HEK293 (cell line): Measurements from ENCODE around the gene TOX4.

Experiments used
- GLI4 ChIP-seq: fragments of 450-650 bp; formaldehyde crosslinking; IDR thresholded peaks from 2 replicates; pipeline ENCODE4 v1.5.1; 2016; ENCODE audit warnings: missing biosample characterization, missing genetic modification characterization
- HOXD13 ChIP-seq: sonication (generic); formaldehyde crosslinking; IDR thresholded peaks from 2 replicates; pipeline ENCODE4 v1.8.0; 2022; ENCODE audit warnings: missing genetic modification reagents, borderline replicate concordance
- KLF9 ChIP-seq: fragments of 450-650 bp; formaldehyde crosslinking; IDR thresholded peaks from 2 replicates; pipeline ENCODE4 v1.5.1; 2016; ENCODE audit warnings: missing biosample characterization, missing genetic modification characterization, low read depth
- MYNN ChIP-seq: fragments of 450-650 bp; formaldehyde crosslinking; IDR thresholded peaks from 2 replicates; pipeline ENCODE4 v1.5.1; 2016; ENCODE audit warnings: missing biosample characterization, missing genetic modification characterization, borderline replicate concordance
- SCRT1 ChIP-seq: fragments of 450-650 bp; formaldehyde crosslinking; IDR thresholded peaks from 2 replicates; pipeline ENCODE4 v1.5.1; 2016; ENCODE audit warnings: missing biosample characterization, missing genetic modification characterization, borderline replicate concordance
- TRIM28 ChIP-seq: IDR thresholded peaks from 2 replicates; pipeline ENCODE4 v1.6.1; 2011; ENCODE audit warnings: low read length, control low read depth, borderline replicate concordance
- ZBTB1 ChIP-seq: fragments of 450-650 bp; formaldehyde crosslinking; IDR thresholded peaks from 2 replicates; pipeline ENCODE4 v1.5.1; 2016; ENCODE audit warnings: missing biosample characterization, missing genetic modification characterization
- ZBTB21 ChIP-seq: fragments of 450-650 bp; formaldehyde crosslinking; IDR thresholded peaks from 2 replicates; pipeline ENCODE4 v1.5.1; 2017; ENCODE audit warnings: missing biosample characterization, missing genetic modification characterization
- ZIC2 ChIP-seq: fragments of 450-650 bp; formaldehyde crosslinking; IDR thresholded peaks from 2 replicates; pipeline ENCODE4 v1.5.1; 2016; ENCODE audit warnings: missing biosample characterization, missing genetic modification characterization
- ZNF114 ChIP-seq: fragments of 450-650 bp; formaldehyde crosslinking; IDR thresholded peaks from 2 replicates; pipeline ENCODE4 v1.5.0; 2017; ENCODE audit warnings: missing biosample characterization, missing genetic modification characterization
- ZNF174 ChIP-seq: fragments of 450-650 bp; formaldehyde crosslinking; IDR thresholded peaks from 2 replicates; pipeline ENCODE4 v1.5.0; 2017; ENCODE audit warnings: missing biosample characterization, mild to moderate bottlenecking, missing genetic modification characterization
- ZNF19 ChIP-seq: fragments of 450-650 bp; formaldehyde crosslinking; IDR thresholded peaks from 2 replicates; pipeline ENCODE4; 2016; ENCODE audit warnings: missing biosample characterization, missing genetic modification characterization, low read depth
- ZNF223 ChIP-seq: fragments of 450-650 bp; formaldehyde crosslinking; IDR thresholded peaks from 2 replicates; pipeline ENCODE4 v1.5.1; 2016; ENCODE audit warnings: missing biosample characterization, missing genetic modification characterization
- ZNF23 ChIP-seq: fragments of 450-650 bp; formaldehyde crosslinking; IDR thresholded peaks from 2 replicates; pipeline ENCODE4 v1.5.1; 2016; ENCODE audit warnings: missing biosample characterization, missing genetic modification characterization, borderline replicate concordance
- ZNF248 ChIP-seq: fragments of 450-650 bp; formaldehyde crosslinking; IDR thresholded peaks from 2 replicates; pipeline ENCODE4 v1.5.1; 2017; ENCODE audit warnings: missing biosample characterization, missing genetic modification characterization
- ZNF404 ChIP-seq: fragments of 450-650 bp; formaldehyde crosslinking; IDR thresholded peaks from 2 replicates; pipeline ENCODE4 v1.5.1; 2017; ENCODE audit warnings: missing biosample characterization, missing genetic modification characterization
- ZNF426 ChIP-seq: fragments of 450-650 bp; formaldehyde crosslinking; IDR thresholded peaks from 2 replicates; pipeline ENCODE4 v1.5.1; 2017; ENCODE audit warnings: missing biosample characterization, missing genetic modification characterization, mild to moderate bottlenecking, inconsistent platforms, moderate library complexity
- ZNF473 ChIP-seq: fragments of 450-650 bp; formaldehyde crosslinking; IDR thresholded peaks from 2 replicates; pipeline ENCODE4 v1.5.1; 2017; ENCODE audit warnings: missing biosample characterization, missing genetic modification characterization
- ZNF548 ChIP-seq: fragments of 450-650 bp; formaldehyde crosslinking; IDR thresholded peaks from 2 replicates; pipeline ENCODE4 v1.5.1; 2016; ENCODE audit warnings: missing biosample characterization, missing genetic modification characterization
- ZNF654 ChIP-seq: fragments of 450-650 bp; formaldehyde crosslinking; IDR thresholded peaks from 2 replicates; pipeline ENCODE4 v1.5.1; 2016; ENCODE audit warnings: low read depth, missing biosample characterization, missing genetic modification characterization
- ZNF670 ChIP-seq: fragments of 450-650 bp; formaldehyde crosslinking; IDR thresholded peaks from 2 replicates; pipeline ENCODE4 v1.5.1; 2016; ENCODE audit warnings: missing biosample characterization, missing genetic modification characterization, low read depth
- ZNF677 ChIP-seq: fragments of 450-650 bp; IDR thresholded peaks from 2 replicates; pipeline ENCODE4 v1.5.0; 2018; ENCODE audit warnings: missing biosample characterization, mild to moderate bottlenecking, missing genetic modification characterization, moderate library complexity
- ZNF76 ChIP-seq: fragments of 450-650 bp; formaldehyde crosslinking; IDR thresholded peaks from 2 replicates; pipeline ENCODE4; 2016; ENCODE audit warnings: low read depth, missing biosample characterization, missing genetic modification characterization, borderline replicate concordance
- TF ChIP-seq, protein P1 (sequence below): fragments of 450-650 bp; formaldehyde crosslinking; IDR thresholded peaks from 2 replicates; pipeline ENCODE4 v1.5.1; 2016; ENCODE audit warnings: missing biosample characterization, missing genetic modification characterization
- TF ChIP-seq, protein P2 (sequence below): fragments of 450-650 bp; formaldehyde crosslinking; IDR thresholded peaks from 2 replicates; pipeline ENCODE4 v1.5.1; 2016; ENCODE audit warnings: missing biosample characterization, missing genetic modification characterization
- TF ChIP-seq, protein P3 (sequence below): fragments of 450-650 bp; formaldehyde crosslinking; conservative IDR thresholded peaks from 2 replicates; pipeline ENCODE4 v1.5.1; 2016; ENCODE audit warnings: low read depth, missing biosample characterization, missing genetic modification characterization
- TF ChIP-seq, protein P4 (sequence below): fragments of 450-650 bp; formaldehyde crosslinking; IDR thresholded peaks from 2 replicates; pipeline ENCODE4 v1.5.1; 2016; ENCODE audit warnings: missing biosample characterization, missing genetic modification characterization
- TF ChIP-seq, protein P5 (sequence below): fragments of 450-650 bp; formaldehyde crosslinking; IDR thresholded peaks from 2 replicates; pipeline ENCODE4 v1.5.1; 2016; ENCODE audit warnings: missing biosample characterization, missing genetic modification characterization

The TOX4 gene

DNA sequence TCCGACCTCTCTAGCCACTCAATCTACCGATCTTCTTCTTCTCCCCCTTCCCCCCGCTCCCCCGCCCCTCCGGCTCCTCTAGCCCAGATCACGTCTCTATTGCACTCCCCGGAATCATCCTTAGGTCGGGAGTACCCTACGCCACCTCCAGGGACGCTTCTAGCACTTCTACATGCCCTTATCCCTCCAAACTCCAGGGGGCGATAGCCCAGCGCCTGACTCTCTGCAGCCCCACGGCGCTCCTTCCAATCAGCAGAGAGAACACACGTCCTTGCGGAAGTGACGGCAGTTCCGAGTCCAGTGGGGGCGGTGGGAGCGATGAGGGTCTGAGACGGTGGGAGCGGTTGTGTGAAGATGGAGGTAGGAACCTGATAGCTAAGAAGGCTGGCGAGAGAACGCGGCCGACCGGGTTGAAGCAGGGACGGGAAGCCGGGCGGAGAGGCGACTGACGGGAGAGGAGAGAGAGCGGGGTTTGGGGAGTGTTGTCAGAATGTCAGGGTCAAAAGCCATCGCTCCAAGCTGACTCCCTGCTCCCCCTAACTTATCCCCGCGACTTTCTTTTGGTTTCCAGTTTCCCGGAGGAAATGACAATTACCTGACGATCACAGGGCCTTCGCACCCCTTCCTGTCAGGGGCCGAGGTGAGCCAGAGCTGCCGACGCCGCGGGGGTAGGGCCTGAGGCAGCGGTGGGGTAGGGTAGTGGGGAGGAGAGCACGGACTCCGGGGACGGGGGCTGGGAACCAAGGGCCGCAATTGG is at the start of gene TOX4, which contains the start of gene RAB2B (continued):
- TF ChIP-seq, protein P1, sequence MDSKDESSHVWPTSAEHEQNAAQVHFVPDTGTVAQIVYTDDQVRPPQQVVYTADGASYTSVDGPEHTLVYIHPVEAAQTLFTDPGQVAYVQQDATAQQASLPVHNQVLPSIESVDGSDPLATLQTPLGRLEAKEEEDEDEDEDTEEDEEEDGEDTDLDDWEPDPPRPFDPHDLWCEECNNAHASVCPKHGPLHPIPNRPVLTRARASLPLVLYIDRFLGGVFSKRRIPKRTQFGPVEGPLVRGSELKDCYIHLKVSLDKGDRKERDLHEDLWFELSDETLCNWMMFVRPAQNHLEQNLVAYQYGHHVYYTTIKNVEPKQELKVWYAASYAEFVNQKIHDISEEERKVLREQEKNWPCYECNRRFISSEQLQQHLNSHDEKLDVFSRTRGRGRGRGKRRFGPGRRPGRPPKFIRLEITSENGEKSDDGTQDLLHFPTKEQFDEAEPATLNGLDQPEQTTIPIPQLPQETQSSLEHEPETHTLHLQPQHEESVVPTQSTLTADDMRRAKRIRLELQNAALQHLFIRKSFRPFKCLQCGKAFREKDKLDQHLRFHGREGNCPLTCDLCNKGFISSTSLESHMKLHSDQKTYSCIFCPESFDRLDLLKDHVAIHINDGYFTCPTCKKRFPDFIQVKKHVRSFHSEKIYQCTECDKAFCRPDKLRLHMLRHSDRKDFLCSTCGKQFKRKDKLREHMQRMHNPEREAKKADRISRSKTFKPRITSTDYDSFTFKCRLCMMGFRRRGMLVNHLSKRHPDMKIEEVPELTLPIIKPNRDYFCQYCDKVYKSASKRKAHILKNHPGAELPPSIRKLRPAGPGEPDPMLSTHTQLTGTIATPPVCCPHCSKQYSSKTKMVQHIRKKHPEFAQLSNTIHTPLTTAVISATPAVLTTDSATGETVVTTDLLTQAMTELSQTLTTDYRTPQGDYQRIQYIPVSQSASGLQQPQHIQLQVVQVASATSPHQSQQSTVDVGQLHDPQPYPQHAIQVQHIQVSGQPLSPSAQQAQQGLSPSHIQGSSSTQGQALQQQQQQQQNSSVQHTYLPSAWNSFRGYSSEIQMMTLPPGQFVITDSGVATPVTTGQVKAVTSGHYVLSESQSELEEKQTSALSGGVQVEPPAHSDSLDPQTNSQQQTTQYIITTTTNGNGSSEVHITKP (tag by site-specific recombination), result no peak
- TF ChIP-seq ZBTB21 (tag by site-specific recombination) (peak; percentile 73), ZNF670 (no peak), GLI4 (tag by site-specific recombination) (no peak; the same call in 1 of the 2 replicates), ZNF19 (tag by site-specific recombination) (no peak), ZNF114 (tag by site-specific recombination) (no peak), ZNF223 (tag by site-specific recombination) (no peak), ZNF23 (no peak), KLF9 (tag by site-specific recombination) (no peak), ZNF677 (no peak), ZNF654 (tag by site-specific recombination) (no peak), HOXD13 (CRISPR knock-in tag) (no peak), ZNF548 (tag by site-specific recombination) (no peak), TRIM28 (no peak), ZNF174 (tag by site-specific recombination) (no peak), ZBTB1 (tag by site-specific recombination) (no peak), ZNF473 (tag by site-specific recombination) (no peak), ZNF404 (tag by site-specific recombination) (no peak), ZNF426 (tag by site-specific recombination) (no peak), SCRT1 (tag by site-specific recombination) (no peak), ZNF248 (tag by site-specific recombination) (no peak), ZNF76 (tag by site-specific recombination) (peak; percentile 75), ZIC2 (tag by site-specific recombination) (no peak), MYNN (tag by site-specific recombination) (no peak)
- TF ChIP-seq, protein P2, sequence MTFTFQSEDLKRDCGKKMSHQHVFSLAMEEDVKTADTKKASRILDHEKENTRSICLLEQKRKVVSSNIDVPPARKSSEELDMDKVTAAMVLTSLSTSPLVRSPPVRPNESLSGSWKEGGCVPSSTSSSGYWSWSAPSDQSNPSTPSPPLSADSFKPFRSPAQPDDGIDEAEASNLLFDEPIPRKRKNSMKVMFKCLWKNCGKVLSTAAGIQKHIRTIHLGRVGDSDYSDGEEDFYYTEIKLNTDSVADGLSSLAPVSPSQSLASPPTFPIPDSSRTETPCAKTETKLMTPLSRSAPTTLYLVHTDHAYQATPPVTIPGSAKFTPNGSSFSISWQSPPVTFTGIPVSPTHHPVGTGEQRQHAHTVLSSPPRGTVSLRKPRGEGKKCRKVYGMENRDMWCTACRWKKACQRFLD, result no peak
- TF ChIP-seq, protein P3, sequence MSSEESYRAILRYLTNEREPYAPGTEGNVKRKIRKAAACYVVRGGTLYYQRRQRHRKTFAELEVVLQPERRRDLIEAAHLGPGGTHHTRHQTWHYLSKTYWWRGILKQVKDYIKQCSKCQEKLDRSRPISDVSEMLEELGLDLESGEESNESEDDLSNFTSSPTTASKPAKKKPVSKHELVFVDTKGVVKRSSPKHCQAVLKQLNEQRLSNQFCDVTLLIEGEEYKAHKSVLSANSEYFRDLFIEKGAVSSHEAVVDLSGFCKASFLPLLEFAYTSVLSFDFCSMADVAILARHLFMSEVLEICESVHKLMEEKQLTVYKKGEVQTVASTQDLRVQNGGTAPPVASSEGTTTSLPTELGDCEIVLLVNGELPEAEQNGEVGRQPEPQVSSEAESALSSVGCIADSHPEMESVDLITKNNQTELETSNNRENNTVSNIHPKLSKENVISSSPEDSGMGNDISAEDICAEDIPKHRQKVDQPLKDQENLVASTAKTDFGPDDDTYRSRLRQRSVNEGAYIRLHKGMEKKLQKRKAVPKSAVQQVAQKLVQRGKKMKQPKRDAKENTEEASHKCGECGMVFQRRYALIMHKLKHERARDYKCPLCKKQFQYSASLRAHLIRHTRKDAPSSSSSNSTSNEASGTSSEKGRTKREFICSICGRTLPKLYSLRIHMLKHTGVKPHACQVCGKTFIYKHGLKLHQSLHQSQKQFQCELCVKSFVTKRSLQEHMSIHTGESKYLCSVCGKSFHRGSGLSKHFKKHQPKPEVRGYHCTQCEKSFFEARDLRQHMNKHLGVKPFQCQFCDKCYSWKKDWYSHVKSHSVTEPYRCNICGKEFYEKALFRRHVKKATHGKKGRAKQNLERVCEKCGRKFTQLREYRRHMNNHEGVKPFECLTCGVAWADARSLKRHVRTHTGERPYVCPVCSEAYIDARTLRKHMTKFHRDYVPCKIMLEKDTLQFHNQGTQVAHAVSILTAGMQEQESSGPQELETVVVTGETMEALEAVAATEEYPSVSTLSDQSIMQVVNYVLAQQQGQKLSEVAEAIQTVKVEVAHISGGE (tag by site-specific recombination), result peak; percentile 89
- TF ChIP-seq, protein P4, sequence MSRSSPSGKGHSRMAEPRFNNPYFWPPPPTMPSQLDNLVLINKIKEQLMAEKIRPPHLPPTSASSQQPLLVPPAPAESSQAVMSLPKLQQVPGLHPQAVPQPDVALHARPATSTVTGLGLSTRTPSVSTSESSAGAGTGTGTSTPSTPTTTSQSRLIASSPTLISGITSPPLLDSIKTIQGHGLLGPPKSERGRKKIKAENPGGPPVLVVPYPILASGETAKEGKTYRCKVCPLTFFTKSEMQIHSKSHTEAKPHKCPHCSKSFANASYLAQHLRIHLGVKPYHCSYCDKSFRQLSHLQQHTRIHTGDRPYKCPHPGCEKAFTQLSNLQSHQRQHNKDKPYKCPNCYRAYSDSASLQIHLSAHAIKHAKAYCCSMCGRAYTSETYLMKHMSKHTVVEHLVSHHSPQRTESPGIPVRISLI (tag by site-specific recombination), result no peak
- TF ChIP-seq, protein P5, sequence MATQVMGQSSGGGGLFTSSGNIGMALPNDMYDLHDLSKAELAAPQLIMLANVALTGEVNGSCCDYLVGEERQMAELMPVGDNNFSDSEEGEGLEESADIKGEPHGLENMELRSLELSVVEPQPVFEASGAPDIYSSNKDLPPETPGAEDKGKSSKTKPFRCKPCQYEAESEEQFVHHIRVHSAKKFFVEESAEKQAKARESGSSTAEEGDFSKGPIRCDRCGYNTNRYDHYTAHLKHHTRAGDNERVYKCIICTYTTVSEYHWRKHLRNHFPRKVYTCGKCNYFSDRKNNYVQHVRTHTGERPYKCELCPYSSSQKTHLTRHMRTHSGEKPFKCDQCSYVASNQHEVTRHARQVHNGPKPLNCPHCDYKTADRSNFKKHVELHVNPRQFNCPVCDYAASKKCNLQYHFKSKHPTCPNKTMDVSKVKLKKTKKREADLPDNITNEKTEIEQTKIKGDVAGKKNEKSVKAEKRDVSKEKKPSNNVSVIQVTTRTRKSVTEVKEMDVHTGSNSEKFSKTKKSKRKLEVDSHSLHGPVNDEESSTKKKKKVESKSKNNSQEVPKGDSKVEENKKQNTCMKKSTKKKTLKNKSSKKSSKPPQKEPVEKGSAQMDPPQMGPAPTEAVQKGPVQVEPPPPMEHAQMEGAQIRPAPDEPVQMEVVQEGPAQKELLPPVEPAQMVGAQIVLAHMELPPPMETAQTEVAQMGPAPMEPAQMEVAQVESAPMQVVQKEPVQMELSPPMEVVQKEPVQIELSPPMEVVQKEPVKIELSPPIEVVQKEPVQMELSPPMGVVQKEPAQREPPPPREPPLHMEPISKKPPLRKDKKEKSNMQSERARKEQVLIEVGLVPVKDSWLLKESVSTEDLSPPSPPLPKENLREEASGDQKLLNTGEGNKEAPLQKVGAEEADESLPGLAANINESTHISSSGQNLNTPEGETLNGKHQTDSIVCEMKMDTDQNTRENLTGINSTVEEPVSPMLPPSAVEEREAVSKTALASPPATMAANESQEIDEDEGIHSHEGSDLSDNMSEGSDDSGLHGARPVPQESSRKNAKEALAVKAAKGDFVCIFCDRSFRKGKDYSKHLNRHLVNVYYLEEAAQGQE (tag by site-specific recombination), result no peak
